ENCODE results near the gene EXD3.
"Not testable (repeated sequence)": the region's sequence is repeated elsewhere in the genome, so short reads cannot be mapped to it uniquely, and the experiment has no call there.

The EXD3 gene

DNA sequence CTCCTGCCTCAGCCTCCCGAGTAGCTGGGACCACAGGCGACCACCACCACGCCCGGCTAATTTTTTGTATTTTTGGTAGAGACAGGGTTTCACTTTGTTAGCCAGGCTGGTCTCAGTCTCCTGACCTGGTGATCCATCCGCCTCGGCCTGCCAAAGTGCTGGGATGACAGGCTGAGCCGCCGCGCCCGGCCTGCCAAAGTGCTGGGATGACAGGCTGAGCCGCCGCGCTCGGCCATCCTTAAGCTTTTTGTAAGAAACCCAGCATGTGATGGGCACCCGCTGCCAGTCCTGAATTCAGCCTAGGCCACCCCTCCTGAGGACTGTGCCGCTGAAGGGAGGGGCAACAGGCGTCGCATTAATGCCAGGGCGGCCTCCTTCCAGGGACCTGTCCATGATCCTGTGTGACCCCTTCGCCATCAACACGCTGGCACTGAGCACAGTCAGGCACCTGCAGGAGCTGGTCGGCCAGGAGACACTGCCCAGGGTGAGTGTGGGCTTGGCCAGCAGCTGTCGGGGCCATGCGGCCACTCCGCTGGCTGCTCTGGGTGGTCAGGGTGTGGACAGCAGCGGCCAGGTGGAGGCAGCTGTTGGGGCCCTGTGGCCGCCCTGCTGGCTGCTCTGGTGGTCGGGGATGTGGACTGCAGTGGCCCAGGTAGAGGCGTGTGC, 157.3 kb downstream of the EXD3 start:
- DNase-seq = no peak

DNA sequence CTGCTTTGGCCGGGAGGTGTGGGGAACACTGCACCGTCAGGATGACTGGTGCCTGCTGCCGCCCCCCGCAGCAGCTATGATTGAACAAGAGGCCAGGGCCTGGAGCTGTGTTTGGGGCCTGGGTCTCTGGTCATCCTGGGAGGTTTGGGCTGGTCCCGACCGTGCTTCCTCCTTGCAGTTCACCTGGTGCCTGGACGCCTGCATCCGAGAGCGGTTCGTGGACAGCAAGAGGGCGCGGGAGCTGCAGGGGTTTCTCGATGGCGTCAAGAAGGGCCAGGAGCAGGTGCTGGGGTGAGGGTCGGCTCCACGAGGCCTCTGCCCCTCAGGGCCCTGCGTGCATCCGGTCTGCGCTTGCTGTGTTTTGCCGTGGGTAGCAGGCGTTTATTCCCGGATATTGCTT, 158.9 kb downstream of the EXD3 start:
- no peak for DNase-seq

GRCh38 chr9:137263506-137263905, 159.5 kb downstream of the EXD3 start:
- DNase-seq = no peak

DNA sequence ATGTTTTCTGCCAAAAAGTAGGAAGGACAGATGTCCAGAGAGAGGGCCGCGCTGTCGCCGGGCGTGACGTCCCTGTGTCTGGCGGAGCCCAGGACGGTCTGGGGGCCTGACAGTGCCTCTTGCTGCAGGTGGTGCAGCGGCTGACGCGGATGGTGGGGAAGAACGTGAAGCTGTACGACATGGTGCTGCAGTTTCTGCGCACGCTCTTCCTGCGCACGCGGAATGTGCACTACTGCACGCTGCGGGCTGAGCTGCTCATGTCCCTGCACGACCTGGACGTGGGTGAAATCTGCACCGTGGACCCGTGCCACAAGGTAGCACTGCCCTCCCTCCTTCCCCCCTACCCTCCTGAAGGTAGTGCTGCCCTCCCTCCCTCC, 160.1 kb downstream of the EXD3 start:
- no peak for DNase-seq

GRCh38 chr9:137262173-137262908, 160.6 kb downstream of the EXD3 start:
- not testable (repeated sequence) for DNase-seq

Measured in CD4-positive, alpha-beta T cell treated with Interleukin-10 for 1 hour (primary cell).